GM21529 (cell line): ENCODE measurements around the gene ASCL5.
A peak's percentile ranks its signal among the peaks of the same experiment; 100 is the strongest.
"Not testable (repeated sequence)": the region's sequence is repeated elsewhere in the genome, so short reads cannot be mapped to it uniquely, and the experiment has no call there.

Experiments
- ATAC-seq: cut with Tn5 transposase; IDR thresholded peaks from one replicate; pipeline ENCODE4 v1.9.1; 2021; ENCODE audit not compliant: unreplicated experiment

Gene ASCL5

GRCh38 chr1:201126832-201127754, at the start of gene ASCL5:
TSS of gene ASCL5 (minus strand) at chr1:201127184. CDS start at chr1:201115372, 11,812 bp downstream.
- no peak for ATAC-seq

GRCh38 chr1:201175820-201176500, 49.0 kb upstream of the ASCL5 start:
- no peak for ATAC-seq

GRCh38 chr1:201173736-201174135, 46.8 kb upstream of the ASCL5 start:
- ATAC-seq = no peak

GRCh38 chr1:201172999-201173610, 46.1 kb upstream of the ASCL5 start:
- ATAC-seq = no peak

- ATAC-seq = no peak
These were observed 45.3 kb upstream of the ASCL5 start for GRCh38 chr1:201172326-201172725.

- ATAC-seq = peak; percentile 44
These were observed 44.4 kb upstream of the ASCL5 start for GRCh38 chr1:201171063-201172036.

GRCh38 chr1:201170533-201171062, 43.6 kb upstream of the ASCL5 start:
- ATAC-seq = peak; percentile 96

GRCh38 chr1:201169971-201170532, 43.1 kb upstream of the ASCL5 start:
- ATAC-seq = no peak

GRCh38 chr1:201169203-201169602, 42.2 kb upstream of the ASCL5 start:
- ATAC-seq = no peak

- ATAC-seq = no peak
These were observed 40.3 kb upstream of the ASCL5 start for GRCh38 chr1:201167041-201167991.

GRCh38 chr1:201164645-201165044, 37.7 kb upstream of the ASCL5 start:
- ATAC-seq = no peak

- no peak for ATAC-seq
These were observed 36.7 kb upstream of the ASCL5 start for GRCh38 chr1:201163707-201164106.

GRCh38 chr1:201163036-201163435, 36.1 kb upstream of the ASCL5 start:
- not testable (repeated sequence) for ATAC-seq

- ATAC-seq = no peak
These were observed 31.0 kb upstream of the ASCL5 start for GRCh38 chr1:201157949-201158348.

GRCh38 chr1:201156819-201157218, 29.8 kb upstream of the ASCL5 start:
- no peak for ATAC-seq

- no peak for ATAC-seq
These were observed 29.4 kb upstream of the ASCL5 start for GRCh38 chr1:201156346-201156745.

GRCh38 chr1:201155354-201155753, 28.4 kb upstream of the ASCL5 start:
- no peak for ATAC-seq

GRCh38 chr1:201154389-201155165, 27.6 kb upstream of the ASCL5 start, which contains the start of gene TMEM9:
TSS of gene TMEM9 (minus strand) at chr1:201154474. CDS start at chr1:201153923, 551 bp downstream.
- peak; percentile 99 for ATAC-seq
